Sigmoid colon (tissue), 4 donors: Measurements from ENCODE around the gene KCND1.

Experiments used
- EP300 ChIP-seq, 4 donors: sonication (generic); formaldehyde crosslinking; IDR thresholded peaks; one replicate each; pipeline ENCODE4 v1.6.1; 2017; ENCODE audit warnings: antibody characterized with exemption in 4 of 4
- TF ChIP-seq, protein P1 (sequence below), 4 experiments: fragments of 450-650 bp in 3 of 4; fragments of 200-600 bp in 1 of 4; IDR thresholded peaks; one replicate each; pipeline ENCODE4 v1.5.1; 2016 to 2019; ENCODE audit warnings: antibody characterized with exemption in 4 of 4, mild to moderate bottlenecking in 3 of 4, moderate library complexity in 2 of 4

DNA sequence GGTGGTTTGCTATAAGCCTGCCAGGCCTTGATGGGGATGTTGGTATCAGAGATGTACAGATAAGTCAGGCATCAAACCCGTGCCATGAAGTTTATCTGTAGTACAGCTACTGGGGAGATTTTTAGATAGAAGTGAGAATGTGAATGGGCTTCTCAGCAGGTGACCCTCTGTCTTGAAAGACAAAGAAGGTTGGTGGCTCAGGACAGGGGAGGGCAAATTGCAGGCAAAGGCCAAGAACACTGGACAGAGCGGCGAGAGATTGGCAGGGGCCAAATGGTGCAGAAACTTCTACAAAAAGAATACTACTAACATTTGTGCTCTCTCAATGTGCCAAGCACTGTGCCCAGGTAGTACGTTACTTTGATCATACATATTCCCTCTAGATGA is 50.9 kb downstream of the KCND1 start:
- TF ChIP-seq EP300 (IDR thresholded peaks at IDR 0.05): no peak
- TF ChIP-seq, protein P1, sequence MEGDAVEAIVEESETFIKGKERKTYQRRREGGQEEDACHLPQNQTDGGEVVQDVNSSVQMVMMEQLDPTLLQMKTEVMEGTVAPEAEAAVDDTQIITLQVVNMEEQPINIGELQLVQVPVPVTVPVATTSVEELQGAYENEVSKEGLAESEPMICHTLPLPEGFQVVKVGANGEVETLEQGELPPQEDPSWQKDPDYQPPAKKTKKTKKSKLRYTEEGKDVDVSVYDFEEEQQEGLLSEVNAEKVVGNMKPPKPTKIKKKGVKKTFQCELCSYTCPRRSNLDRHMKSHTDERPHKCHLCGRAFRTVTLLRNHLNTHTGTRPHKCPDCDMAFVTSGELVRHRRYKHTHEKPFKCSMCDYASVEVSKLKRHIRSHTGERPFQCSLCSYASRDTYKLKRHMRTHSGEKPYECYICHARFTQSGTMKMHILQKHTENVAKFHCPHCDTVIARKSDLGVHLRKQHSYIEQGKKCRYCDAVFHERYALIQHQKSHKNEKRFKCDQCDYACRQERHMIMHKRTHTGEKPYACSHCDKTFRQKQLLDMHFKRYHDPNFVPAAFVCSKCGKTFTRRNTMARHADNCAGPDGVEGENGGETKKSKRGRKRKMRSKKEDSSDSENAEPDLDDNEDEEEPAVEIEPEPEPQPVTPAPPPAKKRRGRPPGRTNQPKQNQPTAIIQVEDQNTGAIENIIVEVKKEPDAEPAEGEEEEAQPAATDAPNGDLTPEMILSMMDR (IDR thresholded peaks at IDR 0.05): no peak
